Mesenchymal stem cell (in vitro differentiated cells and primary cell): ENCODE data around the gene GPR137B.

ENCODE experiments used
- DNase-seq: peaks from one replicate; pipeline ENCODE4 v3.0.0-alpha.2; 2013
- H2AFZ ChIP-seq: one replicate; pipeline ENCODE4 v1.6.1; 2013; ENCODE audit warnings: low read depth, mild to moderate bottlenecking, control low read depth, inconsistent platforms, low read length, moderate library complexity
- H2AK5ac ChIP-seq: 2 replicates; pipeline ENCODE4 v1.6.1; 2013; ENCODE audit warnings: low read length, moderate library complexity, mild to moderate bottlenecking, inconsistent platforms; ENCODE audit not compliant: severe bottlenecking
- H2BK120ac ChIP-seq: one replicate; pipeline ENCODE4 v1.6.1; 2013; ENCODE audit warnings: low read depth, mild to moderate bottlenecking, inconsistent platforms, low read length, moderate library complexity
- H2BK12ac ChIP-seq, 2 experiments: one replicate each; pipeline ENCODE4 v1.6.1; 2013; ENCODE audit warnings: inconsistent platforms in 2 of 2, low read length in 2 of 2, mild to moderate bottlenecking in 2 of 2, moderate library complexity in 2 of 2, control low read depth in 1 of 2
- H2BK15ac ChIP-seq: one replicate; pipeline ENCODE4 v1.6.1; 2013; ENCODE audit warnings: mild to moderate bottlenecking, low read depth, inconsistent platforms; ENCODE audit not compliant: poor library complexity, severe bottlenecking
- H2BK5ac ChIP-seq: 2 replicates; pipeline ENCODE4 v1.6.1; 2013; ENCODE audit warnings: low read depth, mild to moderate bottlenecking, low read length, control low read depth, inconsistent platforms; ENCODE audit not compliant: poor library complexity, severe bottlenecking
- H3K14ac ChIP-seq, 2 experiments: one replicate each; pipeline ENCODE4 v1.6.1; 2013; ENCODE audit warnings: inconsistent platforms in 2 of 2, low read length in 2 of 2, control low read depth in 1 of 2, mild to moderate bottlenecking in 1 of 2, moderate library complexity in 1 of 2
- H3K18ac ChIP-seq, 2 experiments: one replicate each; pipeline ENCODE4 v1.6.1; 2013; ENCODE audit warnings: inconsistent platforms in 2 of 2, low read length in 2 of 2, control low read depth in 1 of 2, low read depth in 1 of 2, mild to moderate bottlenecking in 1 of 2
- H3K23ac ChIP-seq, 2 experiments: one replicate each; pipeline ENCODE4 v1.6.1; 2013; ENCODE audit warnings: inconsistent platforms in 2 of 2, low read length in 2 of 2, mild to moderate bottlenecking in 2 of 2, moderate library complexity in 2 of 2, control low read depth in 1 of 2
- H3K27ac ChIP-seq: 2 replicates; pipeline ENCODE4 v1.5.1; 2013; ENCODE audit warnings: mild to moderate bottlenecking, moderate library complexity, low read length, control low read depth, inconsistent platforms; ENCODE audit not compliant: poor library complexity, severe bottlenecking
- H3K27me3 ChIP-seq, 2 experiments: 2 replicates each; pipeline versions ENCODE4 v1.6.1 to v1.7.0; 2013; ENCODE audit warnings: low read length in 2 of 2, mild to moderate bottlenecking in 2 of 2, moderate library complexity in 2 of 2, control low read depth in 1 of 2, inconsistent platforms in 1 of 2; ENCODE audit not compliant: control insufficient read depth in 1 of 2, insufficient read depth in 1 of 2
- H3K36me3 ChIP-seq, 2 experiments: 2 replicates each; pipeline versions ENCODE4 v1.6.1 to v1.7.0; 2013; ENCODE audit warnings: low read length in 2 of 2, control low read depth in 1 of 2, inconsistent platforms in 1 of 2, low read depth in 1 of 2, mild to moderate bottlenecking in 1 of 2; ENCODE audit not compliant: insufficient read depth in 2 of 2, control insufficient read depth in 1 of 2
- H3K4ac ChIP-seq, 2 experiments: one replicate each; pipeline ENCODE4 v1.6.1; 2013; ENCODE audit warnings: inconsistent platforms in 2 of 2, low read length in 2 of 2, mild to moderate bottlenecking in 2 of 2, moderate library complexity in 2 of 2, control low read depth in 1 of 2, low read depth in 1 of 2
- H3K4me1 ChIP-seq: 2 replicates; pipeline ENCODE4 v1.6.1; 2013; ENCODE audit warnings: low read depth, low read length, control low read depth; ENCODE audit not compliant: control insufficient read depth, insufficient read depth
- H3K4me2 ChIP-seq: 2 replicates; pipeline ENCODE4 v1.6.1; 2013; ENCODE audit warnings: low read length, mild to moderate bottlenecking, inconsistent platforms; ENCODE audit not compliant: poor library complexity, severe bottlenecking
- H3K4me3 ChIP-seq, 2 experiments: 2 replicates each; pipeline versions ENCODE4 v1.5.1 to v1.7.0; 2013; ENCODE audit warnings: low read length in 2 of 2, mild to moderate bottlenecking in 2 of 2, control low read depth in 1 of 2, low read depth in 1 of 2; ENCODE audit not compliant: insufficient read depth in 1 of 2
- H3K79me1 ChIP-seq: replicated peaks from 2 replicates; pipeline ENCODE4 v1.6.1; 2013; ENCODE audit warnings: mild to moderate bottlenecking, control low read depth, low read length, inconsistent platforms; ENCODE audit not compliant: poor library complexity, severe bottlenecking
- H3K9ac ChIP-seq: 2 replicates; pipeline ENCODE4 v1.7.0; 2013; ENCODE audit warnings: mild to moderate bottlenecking, low read length, moderate library complexity
- H3K9me3 ChIP-seq: 2 replicates; pipeline ENCODE4 v1.7.0; 2013; ENCODE audit warnings: mild to moderate bottlenecking, low read length; ENCODE audit not compliant: control insufficient read depth
- H4K8ac ChIP-seq: one replicate; pipeline ENCODE4 v1.6.1; 2013; ENCODE audit warnings: inconsistent platforms, mild to moderate bottlenecking, low read length, moderate library complexity
- H4K91ac ChIP-seq: one replicate; pipeline ENCODE4 v1.6.1; 2013; ENCODE audit warnings: mild to moderate bottlenecking, low read length, inconsistent platforms
- WGBS: methylation state at CpG from one replicate; pipeline ENCODE4 v1.1.7; 2013; ENCODE audit warnings: mixed read lengths; 5-methylcytosine and 5-hydroxymethylcytosine counted together

The GPR137B gene

DNA sequence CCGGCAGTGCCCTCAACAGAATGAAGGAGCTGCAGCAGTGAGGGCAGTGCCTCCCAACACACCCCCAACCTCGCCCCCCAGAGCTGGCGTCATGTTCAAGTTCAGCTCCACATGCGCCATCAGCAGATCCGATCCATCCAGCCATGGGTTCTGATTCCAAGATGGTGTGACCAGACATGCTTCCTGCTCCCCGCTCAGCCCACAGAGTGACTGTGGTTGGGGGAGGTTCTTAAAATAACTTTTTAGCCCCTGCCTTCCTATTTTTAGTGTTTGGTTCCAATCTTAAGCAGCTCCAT is 30.1 kb upstream of the GPR137B start:
- 93% methylated on average over 5 of the region's 6 CpGs for WGBS
- no peak overlapping the region for H3K9ac ChIP-seq
- H2BK15ac ChIP-seq: no peak overlapping the region
- no peaks in the 10 kb centered on the region for H3K9me3 ChIP-seq
- H2BK5ac ChIP-seq: no peak overlapping the region
- peaks cover 4% of the 10 kb centered on the region for H3K4me1 ChIP-seq
- no peak overlapping the region for H3K27ac ChIP-seq
- no peak overlapping the region for H2BK12ac ChIP-seq
- H3K4me2 ChIP-seq: no peak overlapping the region
- H3K4me3 ChIP-seq: no peak overlapping the region
- H4K91ac ChIP-seq: no peak overlapping the region
- peaks cover 0 to 3% of the 10 kb centered on the region in 2 experiments for H3K27me3 ChIP-seq
- H3K23ac ChIP-seq: no peak overlapping the region
- H3K18ac ChIP-seq: no peak overlapping the region
- H3K4ac ChIP-seq: no peak overlapping the region
- no peak overlapping the region for H2AFZ ChIP-seq
- H3K79me1 ChIP-seq: no peaks in the 10 kb centered on the region
- no peaks in the 10 kb centered on the region for H3K36me3 ChIP-seq
- no peak overlapping the region for H3K14ac ChIP-seq
- H4K8ac ChIP-seq: no peak overlapping the region
- no peak overlapping the region for H2BK120ac ChIP-seq
- DNase-seq: no peak
- no peak overlapping the region for H2AK5ac ChIP-seq

DNA sequence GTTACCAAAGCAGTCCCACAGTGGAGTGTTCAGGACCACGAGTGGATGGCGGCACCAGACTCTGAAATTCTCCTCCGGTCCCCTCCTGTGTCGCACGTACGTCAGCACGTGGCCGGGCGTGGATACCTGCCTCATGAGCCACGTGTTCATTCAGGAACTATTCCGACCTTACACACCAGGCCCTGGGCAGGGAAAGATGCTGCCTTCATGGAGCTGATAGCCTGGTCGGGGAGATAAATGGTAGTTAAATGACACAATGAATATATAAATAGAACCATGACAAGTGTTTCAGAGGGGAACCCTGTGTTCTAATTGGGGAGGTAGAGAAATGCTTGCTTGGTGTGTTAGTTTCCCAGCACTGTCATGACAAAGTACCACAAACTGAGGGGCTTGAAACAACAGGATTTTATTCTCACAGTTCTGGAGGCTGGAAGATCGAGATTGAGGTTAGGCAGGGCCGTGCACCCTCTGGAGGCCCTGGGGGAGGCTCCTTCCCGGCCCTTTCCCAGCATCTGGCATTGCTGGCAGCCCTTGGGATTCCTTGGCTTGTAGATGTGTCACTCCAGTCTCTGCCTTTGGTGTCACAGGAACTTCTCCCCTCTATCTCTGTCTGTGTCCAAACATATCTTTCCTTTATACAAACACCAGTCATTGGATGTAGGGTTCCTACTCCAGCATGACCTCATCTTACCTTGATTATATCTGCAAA is 28.9 kb upstream of the GPR137B start:
- Histone ChIP-seq H3K4ac (no peak overlapping the region), H3K4me1 (peaks cover 4% of the 10 kb centered on the region), H2BK12ac (no peak overlapping the region), H3K9me3 (no peaks in the 10 kb centered on the region), H2AK5ac (no peak overlapping the region), H2AFZ (no peak overlapping the region), H3K36me3 (no peaks in the 10 kb centered on the region), H3K4me2 (no peak overlapping the region), H3K79me1 (no peaks in the 10 kb centered on the region), H3K14ac (no peak overlapping the region), H3K9ac (no peak overlapping the region), H2BK5ac (no peak overlapping the region), H3K4me3 (no peak overlapping the region), H2BK15ac (no peak overlapping the region), H4K91ac (no peak overlapping the region), H3K27me3 (peaks cover 0 to 3% of the 10 kb centered on the region in 2 experiments), H2BK120ac (no peak overlapping the region), H3K27ac (no peak overlapping the region), H3K18ac (no peak overlapping the region), H3K23ac (no peak overlapping the region), H4K8ac (no peak overlapping the region)
- no peak for DNase-seq
- 85% methylated on average over 15 of the region's 15 CpGs for WGBS

DNA sequence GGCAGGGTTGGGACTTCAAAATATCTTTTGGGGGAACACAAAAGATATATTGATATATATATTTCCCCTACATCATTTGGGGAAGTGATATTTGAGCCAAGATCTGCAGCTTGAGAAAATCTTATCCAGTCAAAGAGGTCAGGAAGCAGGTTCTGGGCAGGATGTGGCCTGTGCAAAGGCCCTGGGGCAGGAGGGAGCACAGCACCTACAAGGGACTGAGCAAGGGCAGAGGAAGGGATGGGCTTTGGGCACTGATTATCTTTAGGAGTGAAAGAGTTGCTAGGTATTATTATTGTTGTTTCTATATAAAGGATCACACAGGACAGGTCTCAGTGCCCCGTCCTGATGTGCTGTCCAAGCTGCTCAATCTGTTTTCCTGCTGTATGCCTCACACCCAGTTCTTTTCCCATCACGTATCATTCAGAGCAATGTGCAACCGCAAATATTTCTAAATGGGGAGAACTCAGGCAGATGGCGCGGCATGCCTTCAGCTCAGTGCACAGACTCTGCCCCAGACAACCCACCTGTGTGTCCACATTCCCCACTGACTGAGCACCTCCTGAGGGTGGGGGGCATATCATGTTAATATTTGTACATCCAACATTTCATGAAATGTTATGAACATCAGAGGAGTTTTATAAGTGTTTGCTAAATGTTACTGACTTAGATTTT is 28.1 kb upstream of the GPR137B start:
- Histone ChIP-seq H3K18ac (no peak overlapping the region), H3K4ac (no peak overlapping the region), H3K23ac (no peak overlapping the region), H2AK5ac (no peak overlapping the region), H2BK5ac (no peak overlapping the region), H3K79me1 (no peaks in the 10 kb centered on the region), H2BK120ac (no peak overlapping the region), H3K9ac (no peak overlapping the region), H3K4me1 (peaks cover 3% of the 10 kb centered on the region), H3K4me3 (no peak overlapping the region), H4K8ac (no peak overlapping the region), H3K27me3 (peaks cover 0 to 3% of the 10 kb centered on the region in 2 experiments), H3K27ac (no peak overlapping the region), H3K4me2 (no peak overlapping the region), H3K36me3 (no peaks in the 10 kb centered on the region), H2BK15ac (no peak overlapping the region), H3K14ac (no peak overlapping the region), H2AFZ (no peak overlapping the region), H2BK12ac (no peak overlapping the region), H3K9me3 (no peaks in the 10 kb centered on the region), H4K91ac (no peak overlapping the region)
- no peak for DNase-seq
- WGBS: 74% methylated on average over 3 of the region's 5 CpGs

DNA sequence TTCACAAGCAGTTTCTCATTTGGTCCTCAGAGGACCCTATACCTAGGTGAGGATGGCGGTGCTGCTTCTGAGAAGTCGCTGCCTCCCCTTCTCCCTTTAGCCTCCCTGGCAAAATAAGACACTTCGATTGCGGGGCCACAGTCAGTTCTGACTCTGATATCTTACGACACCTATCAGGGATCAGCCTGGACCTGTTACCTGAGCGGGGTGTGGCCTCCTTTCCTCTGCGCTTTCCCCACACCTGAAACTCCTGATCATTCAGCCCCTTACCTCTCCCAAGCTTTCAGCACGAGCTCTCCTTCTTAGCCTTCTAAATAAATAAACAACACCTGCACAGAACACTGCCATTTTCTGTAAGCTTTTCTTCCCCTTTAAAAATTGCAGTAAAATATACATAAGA is 24.6 kb upstream of the GPR137B start:
- no peak for DNase-seq
- Histone ChIP-seq H3K4me2 (no peak overlapping the region), H3K9me3 (no peaks in the 10 kb centered on the region), H4K91ac (no peak overlapping the region), H2BK5ac (no peak overlapping the region), H3K9ac (no peak overlapping the region), H2AK5ac (no peak overlapping the region), H3K14ac (no peak overlapping the region), H3K4me1 (no peaks in the 10 kb centered on the region), H3K79me1 (no peaks in the 10 kb centered on the region), H2BK120ac (no peak overlapping the region), H3K36me3 (no peaks in the 10 kb centered on the region), H3K4ac (no peak overlapping the region), H3K27ac (no peak overlapping the region), H3K18ac (no peak overlapping the region), H2AFZ (no peak overlapping the region), H2BK15ac (no peak overlapping the region), H3K27me3 (peaks cover 0 to 21% of the 10 kb centered on the region in 2 experiments), H4K8ac (no peak overlapping the region), H3K23ac (no peak overlapping the region), H2BK12ac (no peak overlapping the region), H3K4me3 (no peak overlapping the region)
- 80% methylated on average over 8 of the region's 8 CpGs for WGBS
